Endothelial cell of umbilical vein (primary cell): Measurements from ENCODE around the gene L3MBTL4. TPM values are rescaled to one million over a fixed set of nuclear protein-coding genes. Genes with fewer than 3 reads are reported as not detected.

Experiments used
- BruUV-seq: library from RNA; stranded (reverse); fragments of 400-500 nt; replicated peaks from 2 replicates; lab custom pipeline; 2021; lab: Mats Ljungman, UMichigan
- CTCF ChIA-PET: fragments of 300-600, 350-600 bp; sonication (Branson Sonifier 250); formaldehyde crosslinking; loops from one replicate; lab custom pipeline; 2021; ENCODE audit warnings: antibody characterized with exemption, inconsistent platforms; lab: Charles Lee
- POLR2A ChIA-PET: fragments of 300-600, 350-600 bp; sonication (Branson Sonifier 250); formaldehyde crosslinking; loops from one replicate; lab custom pipeline; 2021; ENCODE audit warnings: antibody characterized with exemption, inconsistent platforms; lab: Charles Lee
- DNase-seq: peaks from one replicate; pipeline ENCODE4 v3.0.0-alpha.2; 2011; ENCODE audit warnings: low read depth, low spot score
- FAIRE-seq: peaks from 2 replicates; lab custom pipeline; 2011; peaks lifted over from hg19 to GRCh38; lab: Jason Lieb, UNC
- H2AFZ ChIP-seq: 2 replicates; pipeline ENCODE4 v1.6.0; 2012; ENCODE audit warnings: low read depth, low read length, control low read depth, inconsistent platforms
- H3K27ac ChIP-seq: 2 replicates; pipeline ENCODE4 v1.5.1; 2011; ENCODE audit warnings: low read depth, mild to moderate bottlenecking, control low read depth, low read length, moderate library complexity; ENCODE audit not compliant: insufficient read depth
- H3K27me3 ChIP-seq, 2 experiments: 2 replicates each; pipeline versions ENCODE4 v1.6.0 to v1.6.1; 2011; ENCODE audit warnings: low read length in 2 of 2, mixed read lengths in 1 of 2; ENCODE audit not compliant: control insufficient read depth in 2 of 2, insufficient read depth in 2 of 2
- H3K36me3 ChIP-seq, 2 experiments: 2 replicates in 1 of 2; 3 replicates in 1 of 2; pipeline ENCODE4 v1.5.1; 2011; ENCODE audit warnings: low read length in 2 of 2, mild to moderate bottlenecking in 1 of 2, moderate library complexity in 1 of 2; ENCODE audit not compliant: control insufficient read depth in 2 of 2, insufficient read depth in 2 of 2; ENCODE audit errors: extremely low read depth in 1 of 2
- H3K4me1 ChIP-seq: 3 replicates; pipeline ENCODE4 v1.5.1; 2011; ENCODE audit warnings: mild to moderate bottlenecking, low read length; ENCODE audit not compliant: control insufficient read depth, insufficient read depth; ENCODE audit errors: extremely low read depth
- H3K4me2 ChIP-seq: 2 replicates; pipeline ENCODE4 v1.6.1; 2011; ENCODE audit warnings: low read length, control low read depth, mixed read lengths; ENCODE audit not compliant: insufficient read depth
- H3K4me3 ChIP-seq, 3 experiments: fragments of 200-600 bp in 1 of 3; sonication (generic), shearing (Covaris generic) in 1 of 3; replicated peaks in 1 of 3; 2 replicates each; pipeline ENCODE4 v1.5.1; 2011 to 2016; ENCODE audit warnings: control low read depth in 3 of 3, low read length in 3 of 3, mild to moderate bottlenecking in 2 of 3, inconsistent platforms in 1 of 3, low read depth in 1 of 3, moderate library complexity in 1 of 3; ENCODE audit not compliant: insufficient read depth in 1 of 3
- H3K79me2 ChIP-seq: 2 replicates; pipeline ENCODE4 v1.6.0; 2012; ENCODE audit warnings: low read length, inconsistent platforms; ENCODE audit not compliant: control insufficient read depth, insufficient read depth
- H3K9ac ChIP-seq: replicated peaks from 2 replicates; pipeline ENCODE3; 2011; ENCODE audit warnings: low read length, control low read depth; ENCODE audit not compliant: insufficient read depth; ENCODE audit errors: extremely low read depth
- H3K9me1 ChIP-seq: replicated peaks from 3 replicates; pipeline ENCODE4 v1.6.0; 2011; ENCODE audit warnings: mild to moderate bottlenecking, low read length; ENCODE audit not compliant: control insufficient read depth, insufficient read depth; ENCODE audit errors: extremely low read depth
- H3K9me3 ChIP-seq: replicated peaks from 2 replicates; pipeline ENCODE4 v1.5.1; 2012; ENCODE audit warnings: low read length, inconsistent platforms; ENCODE audit not compliant: control insufficient read depth, insufficient read depth
- H4K20me1 ChIP-seq: replicated peaks from 2 replicates; pipeline ENCODE3; 2011; ENCODE audit warnings: mild to moderate bottlenecking, low read length; ENCODE audit not compliant: control insufficient read depth, insufficient read depth; ENCODE audit errors: extremely low read depth
- CTCF ChIP-seq, 2 donors: IDR thresholded peaks; 1 replicate in 1 of 2; 2 replicates in 1 of 2; pipeline ENCODE4 v1.5.1; 2011; ENCODE audit warnings: low read length in 2 of 2, mild to moderate bottlenecking in 2 of 2, moderate library complexity in 2 of 2, control low read depth in 1 of 2, inconsistent platforms in 1 of 2, low read depth in 1 of 2; ENCODE audit not compliant: insufficient read depth in 1 of 2; ENCODE audit errors: extremely low read depth in 1 of 2
- EZH2 ChIP-seq: IDR thresholded peaks from 2 replicates; pipeline ENCODE4 v1.6.1; 2012; ENCODE audit warnings: borderline replicate concordance, low read depth, mild to moderate bottlenecking, moderate library complexity, low read length, inconsistent platforms; ENCODE audit not compliant: severe bottlenecking
- FOS ChIP-seq: IDR thresholded peaks from 2 replicates; pipeline ENCODE4 v1.6.1; 2011; ENCODE audit warnings: mild to moderate bottlenecking, low read length, moderate library complexity, borderline replicate concordance; ENCODE audit not compliant: insufficient read depth
- GATA2 ChIP-seq: IDR thresholded peaks from 2 replicates; pipeline ENCODE4 v1.7.0; 2011; ENCODE audit warnings: low read depth, mild to moderate bottlenecking, moderate library complexity, mixed read lengths, low read length; ENCODE audit not compliant: insufficient read length, insufficient read depth
- JUN ChIP-seq: IDR thresholded peaks from 2 replicates; pipeline ENCODE4 v1.6.1; 2011; ENCODE audit warnings: borderline replicate concordance, low read depth; ENCODE audit not compliant: insufficient read length, insufficient read depth
- MYC ChIP-seq: IDR thresholded peaks from one replicate; pipeline ENCODE4 v1.6.1; 2011; ENCODE audit warnings: mild to moderate bottlenecking, low read depth, low read length
- POLR2A ChIP-seq: IDR thresholded peaks from 2 replicates; pipeline ENCODE4 v1.6.1; 2012; ENCODE audit warnings: low read depth, mild to moderate bottlenecking, control low read depth, low read length
- POLR2AphosphoS5 ChIP-seq: IDR thresholded peaks from 2 replicates; pipeline ENCODE4 v1.6.1; 2012; ENCODE audit warnings: low read depth, mild to moderate bottlenecking, control low read depth, low read length, moderate library complexity; ENCODE audit not compliant: insufficient read depth
- dilution Hi-C: fragments of 300-500 bp; cut with MboI; formaldehyde crosslinking; loops from one replicate; pipeline ENCODE4 v1.15.0; 2019; ENCODE audit warnings: low sequenced_read_pairs; ENCODE audit not compliant: extremely low pct_ligation_motif_present
- intact Hi-C: fragments of 100-400 bp; cut with micrococcal nuclease; formaldehyde crosslinking; loops from one replicate; pipeline ENCODE4 v1.10.0; 2022
- polyA plus RNA-seq, 4 experiments: library from polyadenylated mRNA; depleted of rRNA in 3 of 4; stranded (reverse) in 3 of 4; unstranded in 1 of 4; fragments of >200 nt; gene quantifications; 2 replicates each; pipeline versions ENCODE4 v1.2.1 to v1.2.3, GENCODE V29; 2011 to 2012; ENCODE audit warnings: missing spikeins in 1 of 4
- total RNA-seq: library from RNA; stranded (reverse); gene quantifications from 2 replicates; pipeline ENCODE4 v1.2.3, GENCODE V29; 2021
- TF ChIP-seq, protein P1 (sequence below): IDR thresholded peaks from 2 replicates; pipeline ENCODE4 v1.6.1; 2011; ENCODE audit not compliant: insufficient read depth, insufficient read length

The L3MBTL4 gene
- total and polyA plus RNA-seq, 2 donors (not counting 3 experiments of a cell fraction or from before 2014, with no cell fraction given): 0.80 TPM; not detected in 1

DNA sequence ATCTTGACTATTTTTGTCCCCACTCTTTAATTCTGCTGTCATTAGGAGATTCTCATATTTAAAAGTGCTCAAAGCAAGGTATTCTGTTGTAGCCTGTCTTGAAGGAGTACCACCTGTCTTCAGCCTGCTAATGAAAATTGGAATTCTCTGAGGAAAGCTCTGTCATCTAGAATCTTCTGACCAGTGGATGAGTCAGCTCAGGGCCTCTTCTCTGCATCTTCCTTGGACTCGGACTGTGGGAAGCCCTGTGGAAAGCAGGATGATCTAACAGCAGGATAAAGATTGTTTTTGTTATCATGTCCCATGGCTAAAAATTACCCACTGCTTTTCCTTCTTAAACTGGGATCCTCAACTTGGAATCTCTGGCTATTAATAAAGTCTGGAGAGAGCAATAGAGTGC is 500.7 kb downstream of the L3MBTL4 start:
- no peaks in the 10 kb centered on the region for H3K79me2 ChIP-seq
- FAIRE-seq: no peak
- no peak overlapping the region for H3K4me2 ChIP-seq
- no peaks in the 10 kb centered on the region for H3K4me1 ChIP-seq
- no peak overlapping the region for H3K27ac ChIP-seq
- TF ChIP-seq GATA2 (no peak), POLR2AphosphoS5 (no peak), FOS (no peak), POLR2A (no peak), MYC (no peak), CTCF (IDR thresholded peaks at IDR 0.05; ENCODE audit: extremely low read depth in 1 of 2, insufficient read depth in 1 of 2, low read depth in 1 of 2, low read length in 2 of 2) (no peak), JUN (no peak), EZH2 (no peak)
- TF ChIP-seq, protein P1, sequence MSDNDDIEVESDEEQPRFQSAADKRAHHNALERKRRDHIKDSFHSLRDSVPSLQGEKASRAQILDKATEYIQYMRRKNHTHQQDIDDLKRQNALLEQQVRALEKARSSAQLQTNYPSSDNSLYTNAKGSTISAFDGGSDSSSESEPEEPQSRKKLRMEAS: no peak
- H3K9ac ChIP-seq: no peak overlapping the region
- H3K9me1 ChIP-seq: no peaks in the 10 kb centered on the region
- no peak overlapping the region for H3K4me3 ChIP-seq
- CTCF ChIA-PET: no interaction called here
- dilution Hi-C loops (no loop called here), intact Hi-C loops (no loop called here)
- H3K36me3 ChIP-seq: no peaks in the 10 kb centered on the region
- DNase-seq: no peak
- BruUV-seq: no TSS peak
- H2AFZ ChIP-seq: no peak overlapping the region
- POLR2A ChIA-PET: no interaction called here
- H3K27me3 ChIP-seq: no peaks in the 10 kb centered on the region
- no peaks in the 10 kb centered on the region for H4K20me1 ChIP-seq
- H3K9me3 ChIP-seq: no peaks in the 10 kb centered on the region
